ENCODE data around the gene FOXO1.

FOXO1 gene

GRCh38 chr13:40612041-40612440, 54.4 kb downstream of the FOXO1 start:
- Histone ChIP-seq H4K20me1 (ENCODE audit: insufficient read depth, low read length) (no peaks in the 10 kb centered on the region), H3K4me2 (ENCODE audit: insufficient read depth, low read length) (no peak overlapping the region), H2AFZ (ENCODE audit: low read depth, low read length) (no peak overlapping the region), H3K27ac (ENCODE audit: low read length) (no peak overlapping the region), H3K9ac (ENCODE audit: low read depth, low read length) (no peak overlapping the region), H3K27me3 (ENCODE audit: insufficient read depth, low read length, poor library complexity) (no peaks in the 10 kb centered on the region), H3K4me3 (ENCODE audit: low read depth in 1 of 2, low read length in 2 of 2) (no peak overlapping the region), H3K9me3 (ENCODE audit: insufficient read depth, low read length, severe bottlenecking) (no peaks in the 10 kb centered on the region), H3K36me3 (ENCODE audit: insufficient read depth, low read length) (no peaks in the 10 kb centered on the region), H3K4me1 (ENCODE audit: insufficient read depth, low read length) (no peaks in the 10 kb centered on the region), H3K79me2 (ENCODE audit: insufficient read depth, low read length) (no peaks in the 10 kb centered on the region)
- no peak for TF ChIP-seq EZH2 (IDR thresholded peaks at IDR 0.05; ENCODE audit: borderline replicate concordance, low read depth, low read length, severe bottlenecking)
- ATAC-seq (ENCODE audit: insufficient read depth, low read depth) = no peak
- no peak for DNase-seq

GRCh38 chr13:40611635-40612034, 54.8 kb downstream of the FOXO1 start:
- no peak overlapping the region for H3K9ac ChIP-seq (ENCODE audit: low read depth, low read length)
- H4K20me1 ChIP-seq (ENCODE audit: insufficient read depth, low read length) = 0 out of 2 replicates have a peak, but pooled peaks cover 4% of the 10 kb centered on the region
- no peaks in the 10 kb centered on the region for H3K4me1 ChIP-seq (ENCODE audit: insufficient read depth, low read length)
- ATAC-seq (ENCODE audit: insufficient read depth, low read depth) = no peak
- H3K27me3 ChIP-seq (ENCODE audit: insufficient read depth, low read length, poor library complexity) = no peaks in the 10 kb centered on the region
- H3K9me3 ChIP-seq (ENCODE audit: insufficient read depth, low read length, severe bottlenecking) = no peaks in the 10 kb centered on the region
- no peaks in the 10 kb centered on the region for H3K36me3 ChIP-seq (ENCODE audit: insufficient read depth, low read length)
- TF ChIP-seq CTCF (IDR thresholded peaks at IDR 0.05; ENCODE audit: borderline replicate concordance, extremely low read depth, low read length, poor library complexity, severe bottlenecking) (no peak), EZH2 (IDR thresholded peaks at IDR 0.05; ENCODE audit: borderline replicate concordance, low read depth, low read length, severe bottlenecking) (no peak)
- no peak overlapping the region for H3K4me2 ChIP-seq (ENCODE audit: insufficient read depth, low read length)
- no peaks in the 10 kb centered on the region for H3K79me2 ChIP-seq (ENCODE audit: insufficient read depth, low read length)
- no peak overlapping the region for H3K27ac ChIP-seq (ENCODE audit: low read length)
- H2AFZ ChIP-seq (ENCODE audit: low read depth, low read length) = no peak overlapping the region
- DNase-seq = no peak
- H3K4me3 ChIP-seq (ENCODE audit: low read depth in 1 of 2, low read length in 2 of 2) = no peak overlapping the region

- H3K79me2 ChIP-seq (ENCODE audit: insufficient read depth, low read length) = no peaks in the 10 kb centered on the region
- TF ChIP-seq EZH2 (IDR thresholded peaks at IDR 0.05; ENCODE audit: borderline replicate concordance, low read depth, low read length, severe bottlenecking) = no peak
- TF ChIP-seq CTCF (IDR thresholded peaks at IDR 0.05; ENCODE audit: borderline replicate concordance, extremely low read depth, low read length, poor library complexity, severe bottlenecking) = no peak
- no peaks in the 10 kb centered on the region for H3K4me1 ChIP-seq (ENCODE audit: insufficient read depth, low read length)
- no peak overlapping the region for H3K9ac ChIP-seq (ENCODE audit: low read depth, low read length)
- H3K4me3 ChIP-seq (ENCODE audit: low read depth in 1 of 2, low read length in 2 of 2) = no peak overlapping the region
- ATAC-seq (ENCODE audit: insufficient read depth, low read depth) = no peak
- H4K20me1 ChIP-seq (ENCODE audit: insufficient read depth, low read length) = 0 out of 2 replicates have a peak, but pooled peaks cover 4% of the 10 kb centered on the region
- no peak overlapping the region for H2AFZ ChIP-seq (ENCODE audit: low read depth, low read length)
- no peaks in the 10 kb centered on the region for H3K27me3 ChIP-seq (ENCODE audit: insufficient read depth, low read length, poor library complexity)
- H3K27ac ChIP-seq (ENCODE audit: low read length) = no peak overlapping the region
- no peaks in the 10 kb centered on the region for H3K36me3 ChIP-seq (ENCODE audit: insufficient read depth, low read length)
- H3K9me3 ChIP-seq (ENCODE audit: insufficient read depth, low read length, severe bottlenecking) = no peaks in the 10 kb centered on the region
- no peak overlapping the region for H3K4me2 ChIP-seq (ENCODE audit: insufficient read depth, low read length)
- no peak for DNase-seq
Measured at GRCh38 chr13:40611004-40611403, 55.4 kb downstream of the FOXO1 start.

- Histone ChIP-seq H3K4me2 (ENCODE audit: insufficient read depth, low read length) (no peak overlapping the region), H3K4me1 (ENCODE audit: insufficient read depth, low read length) (no peaks in the 10 kb centered on the region), H4K20me1 (ENCODE audit: insufficient read depth, low read length) (0 out of 2 replicates have a peak, but pooled peaks cover 4% of the 10 kb centered on the region), H2AFZ (ENCODE audit: low read depth, low read length) (no peak overlapping the region), H3K9ac (ENCODE audit: low read depth, low read length) (no peak overlapping the region), H3K9me3 (ENCODE audit: insufficient read depth, low read length, severe bottlenecking) (no peaks in the 10 kb centered on the region), H3K36me3 (ENCODE audit: insufficient read depth, low read length) (no peaks in the 10 kb centered on the region), H3K27me3 (ENCODE audit: insufficient read depth, low read length, poor library complexity) (no peaks in the 10 kb centered on the region), H3K27ac (ENCODE audit: low read length) (no peak overlapping the region), H3K79me2 (ENCODE audit: insufficient read depth, low read length) (no peaks in the 10 kb centered on the region), H3K4me3 (ENCODE audit: low read depth in 1 of 2, low read length in 2 of 2) (no peak overlapping the region)
- TF ChIP-seq CTCF (IDR thresholded peaks at IDR 0.05; ENCODE audit: borderline replicate concordance, extremely low read depth, low read length, poor library complexity, severe bottlenecking) (no peak), EZH2 (IDR thresholded peaks at IDR 0.05; ENCODE audit: borderline replicate concordance, low read depth, low read length, severe bottlenecking) (no peak)
- DNase-seq (no peak), ATAC-seq (ENCODE audit: insufficient read depth, low read depth) (no peak)
Measured at GRCh38 chr13:40609972-40610726, 56.3 kb downstream of the FOXO1 start.

Data from DND-41 (cell line).